AG04449 (cell line): ENCODE data around the gene GPHN.

ENCODE experiments used
- CTCF ChIA-PET: fragments of 350-600 bp; formaldehyde crosslinking; extraction: SDS; loops from one replicate; lab custom pipeline; 2021; ENCODE audit warnings: antibody characterized with exemption; lab: Yijun Ruan, JAX
- POLR2A ChIA-PET: fragments of 400-600, 350-600 bp; formaldehyde crosslinking; extraction: SDS; loops from one replicate; lab custom pipeline; 2020; ENCODE audit warnings: antibody characterized with exemption, inconsistent platforms; lab: Yijun Ruan, JAX
- DNase-seq: peaks from one replicate; pipeline ENCODE4 v3.0.0-alpha.2; 2010; ENCODE audit warnings: low read depth, low spot score
- H3K4me3 ChIP-seq: 2 replicates; pipeline ENCODE4 v1.5.1; 2011; ENCODE audit warnings: low read depth, mild to moderate bottlenecking, control low read depth, low read length
- CTCF ChIP-seq: IDR thresholded peaks from one replicate; pipeline ENCODE4 v1.5.1; 2011; ENCODE audit warnings: mild to moderate bottlenecking, moderate library complexity, low read length, control low read depth, inconsistent platforms; ENCODE audit not compliant: insufficient read depth; ENCODE audit errors: missing control alignments

GPHN gene

DNA sequence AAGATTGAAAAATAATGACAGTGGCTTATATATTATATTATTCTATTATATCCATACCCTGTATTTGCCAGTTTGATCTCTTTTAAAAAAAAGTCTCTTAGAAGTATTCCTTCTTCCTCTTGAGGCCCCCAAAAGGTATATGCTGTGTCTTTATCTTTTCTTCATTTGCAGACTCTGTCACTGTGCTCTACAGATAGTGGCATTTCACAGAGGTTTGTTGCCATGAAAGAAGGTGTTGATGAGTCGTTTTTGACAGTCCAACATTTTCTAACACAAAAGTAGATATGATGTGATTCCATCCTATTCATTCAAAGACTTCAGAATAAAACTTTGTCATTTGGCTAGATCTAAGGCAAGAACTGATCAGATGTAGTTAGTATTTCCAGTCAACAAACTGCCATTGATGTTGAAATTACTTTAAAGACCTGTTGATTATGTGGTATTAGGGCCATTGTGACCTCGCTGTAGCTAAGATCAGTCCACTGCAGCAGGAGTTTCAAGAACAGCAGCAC lies 22.0 kb upstream of the GPHN start, which contains the start of gene CCDC196:
Gene CCDC196, plus strand, starts transcription at position 462 of the 512 bp plus-strand sequence. CDS start 132 bp downstream, outside the sequence.
- ChIA-PET CTCF (interaction anchor here (0.8 kb wide), 1 partner anchor 9 kb away, joined by 3 read pairs; no protein-coding TSS in a partner anchor), POLR2A (no interaction called here)
- no peak for DNase-seq
- H3K4me3 ChIP-seq = no peak within 1 kb of the TSS
- no peak for TF ChIP-seq CTCF

- ChIA-PET CTCF (no interaction called here), POLR2A (no interaction called here)
- no peak overlapping the region for H3K4me3 ChIP-seq
- TF ChIP-seq CTCF = no peak
- DNase-seq = no peak
Measured at GRCh38 chr14:66487164-66487563, 20.8 kb upstream of the GPHN start.

GRCh38 chr14:66490143-66491111 lies 17.5 kb upstream of the GPHN start:
- no peak for TF ChIP-seq CTCF
- no peak for DNase-seq
- no peak overlapping the region for H3K4me3 ChIP-seq
- ChIA-PET CTCF (interaction anchor here (0.5 to 1.8 kb wide), 3 partner anchors 13 to 865 kb away, joined by 3 to 4 read pairs (median 3); no protein-coding TSS in a partner anchor), POLR2A (no interaction called here)

DNA sequence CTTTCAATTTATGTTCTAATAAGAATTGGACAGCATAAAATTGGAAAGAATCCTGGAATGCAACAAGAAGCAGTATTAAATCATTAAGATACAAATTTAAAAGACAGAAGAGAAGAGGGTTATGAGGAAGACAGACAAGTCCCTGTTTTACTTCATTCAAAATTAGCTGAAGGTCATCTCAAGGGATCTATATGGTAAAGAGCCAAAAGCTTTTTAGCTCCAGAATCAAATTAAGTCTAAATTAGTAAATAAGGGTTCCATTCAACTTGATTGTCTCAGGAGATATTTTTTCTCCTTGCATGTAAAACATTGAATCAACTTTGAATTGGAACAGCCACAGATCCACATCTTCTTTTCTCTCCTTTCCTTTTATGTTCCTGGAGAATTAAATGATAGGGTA lies 14.2 kb upstream of the GPHN start:
- DNase-seq = no peak
- TF ChIP-seq CTCF = no peak
- CTCF ChIA-PET = interaction anchor here (1.3 kb wide), 1 partner anchor 11 kb away, joined by 3 read pairs; no protein-coding TSS in a partner anchor
- H3K4me3 ChIP-seq = no peak overlapping the region
- POLR2A ChIA-PET = no interaction called here

- peak; percentile 72 for TF ChIP-seq CTCF
- no peak overlapping the region for H3K4me3 ChIP-seq
- ChIA-PET POLR2A (no interaction called here), CTCF (interaction anchor here (0.6 to 1.0 kb wide), 4 partner anchors 9 to 622 kb away, joined by 3 read pairs; partner anchors contain the start of gene CCDC196)
- no peak for DNase-seq
Measured at GRCh38 chr14:66495218-66496098, 12.5 kb upstream of the GPHN start.
